Activated T-cell treated with anti-CD3 and anti-CD28 coated beads for 48 hours (primary cell): ENCODE measurements around the gene CCDC68.
"Not testable (repeated sequence)": the region's sequence is repeated elsewhere in the genome, so short reads cannot be mapped to it uniquely, and the experiment has no call there.

Experiments used
- DNase-seq: peaks from one replicate; pipeline ENCODE4 v3.0.0-alpha.2; 2020; ENCODE audit warnings: low read depth

The CCDC68 gene

DNA sequence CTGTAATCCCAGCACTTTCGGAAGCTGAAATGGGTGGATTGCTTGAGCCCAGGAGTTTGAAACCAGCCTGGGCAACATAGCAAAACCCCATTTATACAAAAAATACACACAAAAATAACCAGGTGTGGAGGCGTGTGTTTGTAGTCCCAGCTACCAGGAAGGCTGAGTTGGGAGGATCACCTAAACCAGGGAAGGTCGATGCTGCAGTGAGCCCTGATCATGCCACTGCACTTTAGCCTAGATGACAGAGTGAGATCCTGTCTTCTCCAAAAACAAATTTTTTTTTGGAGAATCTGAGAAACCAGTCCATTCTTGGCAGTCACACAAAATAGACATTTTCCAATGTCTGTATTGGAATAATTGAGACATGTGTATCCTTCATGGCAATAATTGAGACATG lies 84.2 kb downstream of the CCDC68 start:
- DNase-seq = no peak

DNA sequence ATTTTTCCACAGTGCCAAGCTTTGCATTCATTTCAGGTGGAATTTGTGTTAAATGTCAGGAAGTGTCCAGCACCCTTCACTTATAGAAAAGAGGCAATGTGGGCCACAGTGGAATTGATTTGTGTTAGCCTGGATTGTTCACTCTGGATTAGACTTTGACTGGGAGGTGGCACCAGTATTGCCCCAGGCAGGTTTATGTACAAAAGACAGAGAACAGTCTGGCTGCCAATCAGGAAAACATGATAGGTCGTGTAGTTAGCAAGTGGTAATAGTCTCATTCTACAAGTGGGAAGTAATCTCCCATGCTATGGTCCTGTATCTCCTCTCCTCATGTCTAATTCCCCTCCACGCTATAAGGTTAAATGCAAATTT lies 85.4 kb downstream of the CCDC68 start:
- DNase-seq = no peak

DNA sequence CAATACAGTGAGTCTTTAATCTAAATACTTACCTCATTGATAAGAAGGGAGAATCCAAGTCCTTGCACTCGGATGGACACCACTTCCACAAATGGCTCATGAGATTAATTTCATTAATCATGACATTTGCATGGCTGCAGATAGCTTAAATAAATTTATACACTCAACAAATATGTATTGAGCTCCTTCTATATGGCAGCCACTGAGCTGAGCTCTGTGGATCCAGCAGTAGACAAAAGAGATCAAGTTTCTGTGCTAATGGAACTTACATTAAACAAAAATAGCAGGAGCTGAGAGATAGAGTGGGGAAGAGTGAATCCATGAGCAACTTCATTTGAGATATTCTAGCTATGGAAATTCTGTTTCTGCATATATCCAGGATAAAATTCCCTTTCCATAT lies 86.6 kb downstream of the CCDC68 start:
- DNase-seq = no peak

DNA sequence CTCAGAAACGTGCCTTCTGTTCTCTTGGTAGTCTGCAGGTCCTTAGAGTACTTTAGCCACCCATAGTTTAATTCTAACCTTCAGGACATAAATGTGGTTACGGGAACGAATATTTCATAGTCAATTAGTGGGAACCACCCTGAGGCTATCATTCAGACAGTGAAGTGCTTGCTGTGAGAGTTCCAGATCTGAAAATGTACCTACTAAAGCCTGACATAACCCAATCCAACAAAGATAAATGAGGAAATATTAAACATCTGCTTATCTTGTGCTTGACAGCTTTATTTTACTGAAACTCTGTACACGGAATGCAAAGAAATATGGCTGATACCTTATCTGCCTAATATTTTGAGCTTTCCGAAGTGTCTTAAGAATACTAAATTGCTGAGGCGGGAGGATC lies 88.0 kb downstream of the CCDC68 start:
- no peak for DNase-seq

DNA sequence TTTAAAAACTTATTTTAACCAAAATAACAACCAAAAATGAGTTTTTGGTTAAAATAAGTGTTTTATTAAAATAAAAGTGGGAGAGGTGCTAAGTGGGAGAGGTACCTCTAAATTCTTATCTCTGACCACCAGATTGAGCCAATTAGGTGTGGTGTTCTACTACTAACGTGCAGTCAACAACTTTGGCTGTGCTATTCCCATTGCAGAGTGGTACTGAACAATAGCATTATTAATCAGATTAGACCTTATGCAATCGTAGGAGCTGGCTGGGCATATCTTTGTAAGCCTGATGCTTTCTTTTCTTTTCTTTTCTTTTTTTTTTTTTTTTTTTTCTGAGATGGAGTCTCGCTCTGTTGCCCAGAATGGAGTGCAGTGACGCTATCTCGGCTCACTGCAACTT lies 92.1 kb downstream of the CCDC68 start:
- no peak for DNase-seq

DNA sequence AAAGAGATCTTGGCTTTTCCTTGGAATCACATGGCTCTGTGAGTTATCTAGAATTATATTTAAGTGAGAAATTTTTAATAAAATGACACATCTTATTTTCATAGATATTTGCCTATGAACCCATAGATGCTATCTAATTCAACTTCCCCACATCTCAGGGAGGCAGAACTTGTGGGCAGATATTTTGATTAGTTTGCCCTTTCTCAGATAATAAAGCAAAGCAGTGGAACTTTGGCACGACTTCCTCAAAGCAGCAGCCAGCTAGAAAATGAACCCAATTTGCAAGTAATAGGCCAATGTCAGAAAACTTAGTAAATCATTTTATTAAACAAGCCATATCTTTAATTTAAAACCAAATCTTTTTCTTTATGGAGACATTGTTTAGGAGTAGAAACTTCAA lies 98.3 kb downstream of the CCDC68 start:
- no peak for DNase-seq

DNA sequence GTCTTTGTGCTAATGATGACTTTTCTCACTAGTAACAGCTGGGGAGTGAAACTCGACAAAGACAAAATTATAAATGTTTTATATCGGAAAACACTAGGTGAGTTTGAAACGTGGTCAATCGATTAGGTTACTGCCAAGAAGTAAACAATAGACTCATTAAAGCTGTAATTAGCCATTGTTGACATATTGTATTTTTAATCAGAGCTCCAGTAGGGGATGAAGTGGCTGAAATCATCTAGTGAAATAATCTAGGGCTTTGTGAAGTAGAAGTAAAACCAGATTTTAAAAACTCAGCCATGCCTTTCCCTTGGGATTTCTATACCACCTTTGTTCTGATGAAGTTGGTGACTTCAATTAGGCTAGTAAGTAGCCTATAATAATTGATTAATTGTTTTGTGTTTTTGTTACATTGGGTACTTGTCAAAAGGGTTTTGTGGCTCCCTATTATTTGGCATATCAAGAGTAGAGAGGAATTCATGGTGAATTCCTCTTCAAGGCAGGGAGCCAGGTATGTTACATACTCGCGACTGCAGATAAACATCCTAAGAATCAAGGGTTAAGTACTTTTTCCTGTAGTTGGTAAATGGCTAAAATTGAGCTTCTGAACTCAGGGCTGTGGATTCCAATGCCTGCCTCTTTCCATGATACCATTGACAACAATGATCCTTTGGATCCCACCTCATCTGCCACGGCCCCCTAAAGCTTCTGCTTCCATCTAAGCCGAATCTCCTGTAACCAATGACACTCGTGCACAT lies 99.4 kb downstream of the CCDC68 start:
- no peak for DNase-seq

DNA sequence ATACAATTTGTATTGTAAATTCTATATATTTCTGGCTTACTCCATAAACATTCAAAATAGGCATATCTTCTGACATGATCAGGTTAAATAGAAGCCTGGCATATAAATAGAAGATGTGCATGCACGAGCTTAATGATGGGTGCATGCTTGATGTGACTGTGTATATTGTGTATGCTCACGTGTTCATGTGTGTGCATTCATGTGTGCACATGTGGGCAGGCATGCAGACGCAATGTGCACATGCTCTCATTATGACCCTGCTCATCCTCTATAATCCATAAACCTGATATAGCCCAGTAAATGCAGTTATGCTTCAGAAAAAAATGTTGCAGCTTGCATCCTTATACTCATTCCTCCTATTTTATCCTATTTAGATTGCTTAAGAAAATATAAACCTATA lies 101.8 kb downstream of the CCDC68 start:
- DNase-seq = no peak

DNA sequence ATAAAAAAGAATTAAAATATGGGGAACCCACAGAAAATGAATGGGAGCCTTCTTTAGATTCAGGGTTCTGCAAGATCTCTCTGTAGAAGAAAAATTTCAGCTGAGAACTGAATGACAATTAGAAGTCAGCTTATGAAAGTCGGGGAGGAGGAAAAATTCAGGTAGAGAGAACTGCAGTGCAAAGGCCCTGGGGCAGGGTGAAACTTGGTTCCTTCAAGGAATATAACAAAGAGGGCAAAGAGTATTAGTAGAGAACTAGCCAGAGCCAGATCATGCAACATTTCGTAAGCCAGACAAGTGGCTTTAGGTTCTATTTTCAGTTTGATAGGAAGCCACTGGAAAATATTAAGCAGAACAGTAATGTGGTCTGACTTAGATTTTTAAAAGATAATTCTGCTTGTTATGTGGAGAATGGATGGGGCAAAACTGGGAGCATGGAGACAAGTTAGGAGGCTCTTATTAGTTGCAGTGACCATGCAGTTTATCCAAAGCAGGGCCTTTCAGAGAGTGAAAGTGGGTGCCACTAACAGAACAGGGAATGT lies 103.1 kb downstream of the CCDC68 start:
- no peak for DNase-seq

DNA sequence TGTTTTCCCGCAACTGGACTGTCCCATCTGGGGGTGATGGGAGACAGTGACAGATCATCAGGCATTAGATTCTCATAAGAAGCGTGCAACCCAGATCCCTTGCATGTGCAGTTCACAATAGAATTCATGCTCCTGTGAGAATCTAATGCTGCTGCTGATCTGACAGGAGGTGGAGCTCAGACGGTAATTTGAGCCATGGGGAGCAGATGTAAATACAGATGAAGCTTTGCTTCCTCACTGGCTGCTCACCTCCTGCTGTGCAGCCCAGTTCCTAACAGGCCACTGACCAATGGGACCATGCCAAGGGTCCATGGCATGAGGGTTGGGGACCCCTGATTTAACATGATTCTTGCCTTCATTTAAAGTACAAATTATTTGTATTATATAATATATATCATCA lies 104.2 kb downstream of the CCDC68 start:
- DNase-seq = not testable (repeated sequence)

DNA sequence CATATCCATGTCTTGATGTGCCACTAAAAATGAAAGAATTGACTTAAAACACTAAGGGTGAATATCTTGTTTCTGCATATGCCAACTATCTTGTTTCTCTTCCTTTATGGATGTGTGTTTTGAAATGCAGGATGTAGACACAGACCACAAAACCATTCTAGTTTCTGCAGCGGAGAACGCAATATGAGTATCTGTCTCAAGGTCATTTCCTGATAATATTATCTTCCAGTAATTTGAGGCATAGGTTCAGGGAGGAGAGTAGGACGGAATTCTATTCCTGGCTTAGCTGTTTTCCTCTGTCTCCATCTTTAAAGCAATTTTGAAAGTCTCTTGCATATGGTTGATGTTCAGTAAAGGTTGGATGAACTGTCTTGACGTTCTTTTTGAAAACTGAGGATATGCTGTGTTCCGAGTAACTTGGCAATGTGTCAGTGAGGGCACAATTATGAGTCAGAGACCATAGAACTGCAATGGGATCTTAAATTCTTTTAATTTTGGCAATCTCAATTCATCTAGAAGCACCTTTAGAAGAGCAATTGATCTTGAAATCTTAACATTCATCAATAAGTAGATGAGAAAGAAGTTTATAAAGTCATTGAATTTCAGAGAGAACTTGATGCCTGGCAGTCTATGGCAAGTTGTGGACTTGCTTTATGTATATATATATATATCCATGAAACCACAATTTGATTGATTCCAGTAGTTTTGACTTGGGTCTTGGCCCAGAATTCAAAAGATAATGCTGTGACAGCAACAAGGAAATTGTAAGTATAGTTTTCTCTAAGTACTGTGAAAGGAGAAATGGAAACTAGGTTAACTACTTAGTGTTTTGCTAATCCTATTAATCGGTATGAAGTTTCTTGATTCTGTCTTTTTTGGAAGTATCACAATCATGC lies 106.2 kb downstream of the CCDC68 start:
- no peak for DNase-seq
